Stimulated activated CD8-positive, alpha-beta memory T cell treated with anti-CD3 and anti-CD28 coated beads, Interleukin-7, amount 100 ng/mL, for 1 hour (primary cell): Measurements from ENCODE around the gene PIGL.
"Not testable (repeated sequence)": the region's sequence is repeated elsewhere in the genome, so short reads cannot be mapped to it uniquely, and the experiment has no call there.

Experiments used
- DNase-seq, 2 donors: peaks; one replicate each; pipeline ENCODE4 v3.0.0-alpha.2; 2020; ENCODE audit warnings: low read depth in 2 of 2

Gene PIGL

GRCh38 chr17:16306211-16306610 is 89.2 kb downstream of the PIGL start:
- no peak for DNase-seq

GRCh38 chr17:16312061-16312460 is 95.1 kb downstream of the PIGL start:
- not testable (repeated sequence) for DNase-seq

DNA sequence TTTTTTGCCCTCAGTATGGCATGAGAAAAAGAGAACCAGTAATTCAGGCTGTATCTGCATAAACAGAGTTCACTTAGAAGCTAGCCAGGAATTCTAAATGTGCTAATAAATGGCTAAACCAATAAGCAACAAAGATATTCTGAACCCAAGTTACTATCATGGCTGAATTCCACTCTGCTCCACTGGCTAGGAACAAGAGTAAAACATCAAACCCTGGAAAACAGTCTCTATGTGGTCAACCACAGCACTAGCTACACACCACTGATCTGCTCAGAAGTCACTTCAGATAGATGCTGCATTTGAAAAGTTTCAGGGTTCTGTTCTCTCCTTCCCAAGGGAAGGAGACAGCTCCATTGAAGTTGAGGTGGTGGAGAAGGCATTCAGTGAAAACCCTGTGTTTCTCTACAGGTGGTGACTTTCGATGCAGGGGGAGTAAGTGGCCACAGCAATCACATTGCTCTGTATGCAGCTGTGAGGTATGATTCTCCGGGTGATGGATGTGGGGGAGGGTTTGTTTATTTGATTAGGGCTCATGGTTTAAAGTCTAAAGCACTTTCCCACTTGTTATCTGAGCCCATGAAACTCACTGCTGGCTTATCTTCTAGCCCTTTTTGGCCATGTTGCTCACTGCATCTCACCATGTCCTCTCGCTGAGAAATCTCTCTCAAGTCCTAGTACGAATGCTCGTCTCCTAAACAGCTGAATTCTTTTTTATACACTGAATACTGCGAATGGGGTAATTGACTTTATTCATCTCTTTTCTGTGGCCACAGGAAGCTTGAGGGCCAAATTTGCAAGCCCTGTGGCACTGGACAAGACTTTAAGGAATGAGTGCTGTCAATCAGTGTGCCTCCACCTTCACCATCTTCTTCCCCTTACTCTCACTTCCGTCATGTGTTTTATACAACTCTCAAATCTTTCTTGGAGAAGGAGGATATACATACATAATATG is 96.4 kb downstream of the PIGL start:
- no peak for DNase-seq

DNA sequence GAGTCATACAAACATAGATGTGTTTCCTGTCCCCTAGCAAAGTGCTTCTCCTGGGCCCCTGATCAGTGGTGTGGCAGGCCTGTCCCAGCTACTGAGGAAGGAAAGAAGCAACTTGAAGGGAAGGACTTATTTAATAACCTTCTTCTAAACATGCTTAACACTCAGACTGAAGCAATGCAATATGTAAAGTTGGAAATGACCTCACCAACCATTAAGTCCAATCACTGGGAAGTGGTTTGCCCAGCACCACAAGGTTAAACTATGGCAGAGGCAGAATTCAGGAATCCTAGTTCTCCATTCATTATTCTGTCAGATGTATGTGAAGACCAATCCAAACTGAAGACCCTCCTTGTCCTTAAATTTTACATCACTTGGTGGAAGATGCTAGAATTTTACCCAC is 97.2 kb downstream of the PIGL start:
- no peak for DNase-seq

GRCh38 chr17:16314859-16315258 is 97.8 kb downstream of the PIGL start:
- no peak for DNase-seq

DNA sequence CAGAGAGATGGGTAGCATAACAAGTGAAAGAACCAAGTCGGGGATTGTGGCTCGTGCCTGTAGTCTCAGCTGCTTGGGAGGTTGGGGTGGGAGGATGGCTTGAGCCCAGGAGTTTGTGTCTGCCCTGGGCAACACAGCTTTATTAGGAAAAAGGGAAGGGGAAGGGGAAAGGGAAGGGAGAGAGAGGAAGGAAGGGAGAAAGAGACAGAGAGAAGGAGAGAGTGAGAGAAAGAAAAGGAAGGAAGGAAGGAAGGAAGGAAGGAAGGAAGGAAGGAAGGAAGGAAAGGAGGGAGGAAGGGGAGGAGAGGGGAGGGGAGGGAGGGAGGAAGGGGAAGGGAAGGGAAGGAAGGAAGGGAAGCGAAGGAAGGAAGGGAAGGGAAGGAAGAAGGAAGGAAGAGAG is 103.0 kb downstream of the PIGL start:
- DNase-seq: no peak

DNA sequence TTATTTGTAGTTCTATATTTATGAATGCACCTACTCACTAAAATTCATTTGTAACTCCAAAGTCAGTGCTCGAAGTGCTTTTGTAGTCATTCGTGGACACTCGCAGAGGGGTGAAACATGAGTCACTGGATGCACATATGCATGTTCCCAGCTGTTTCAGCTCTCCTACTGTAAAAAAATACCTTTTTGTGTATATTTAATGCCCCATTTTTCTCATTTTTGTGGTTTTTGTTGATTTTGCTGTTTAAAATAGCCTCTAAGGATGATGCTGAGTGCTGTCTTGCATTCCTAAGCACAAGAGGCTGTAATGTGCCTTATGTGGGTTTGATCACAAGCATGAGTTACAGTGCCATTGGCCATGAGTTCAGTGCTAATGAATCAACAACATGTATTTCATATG is 105.6 kb downstream of the PIGL start:
- DNase-seq: no peak

DNA sequence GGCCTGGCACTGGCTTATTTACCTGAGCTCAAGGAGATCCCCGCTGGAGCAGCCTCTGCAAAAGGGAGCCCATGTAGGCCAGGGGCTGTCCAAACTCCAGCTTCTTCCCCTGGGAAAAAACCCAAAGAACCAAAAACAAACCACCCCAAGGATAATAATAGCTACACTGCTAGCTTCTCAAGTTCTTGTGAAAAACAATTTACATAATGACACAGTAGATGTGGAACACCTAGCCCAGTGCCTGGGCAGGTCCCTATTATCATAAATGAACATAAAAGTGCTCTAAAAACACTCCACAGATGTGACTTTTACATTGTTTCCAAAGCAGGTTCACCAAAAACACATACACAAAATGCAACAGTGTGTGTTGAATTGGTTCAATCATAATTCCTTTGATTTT is 109.0 kb downstream of the PIGL start:
- no peak for DNase-seq

- DNase-seq: no peak
Measured at GRCh38 chr17:16327018-16327417, 110.0 kb downstream of the PIGL start.

DNA sequence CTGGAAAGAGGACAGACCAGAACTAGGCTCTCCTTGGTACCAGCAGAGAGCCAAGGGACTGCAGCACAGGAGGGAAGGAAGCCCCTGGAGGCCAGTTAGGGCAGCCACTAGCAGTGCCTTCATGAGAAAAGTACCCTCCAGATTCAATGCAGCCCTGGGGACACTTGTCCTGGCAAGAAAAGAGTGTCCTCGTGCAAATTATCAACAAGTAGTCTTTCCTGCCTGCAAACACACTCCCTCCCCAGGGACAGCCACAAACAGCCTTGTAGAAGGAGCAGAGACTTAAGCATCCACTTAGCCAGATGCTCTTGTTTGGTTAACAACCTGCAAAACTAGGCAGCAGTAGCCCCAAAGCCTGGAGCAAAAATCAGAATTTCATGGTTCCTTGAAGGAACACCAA is 112.0 kb downstream of the PIGL start:
- no peak for DNase-seq

- DNase-seq: no peak
Measured at GRCh38 chr17:16329519-16330271, 112.7 kb downstream of the PIGL start.

GRCh38 chr17:16338391-16338790 is 121.4 kb downstream of the PIGL start:
- DNase-seq: no peak

- DNase-seq: no peak
Measured at GRCh38 chr17:16339402-16339801, 122.4 kb downstream of the PIGL start.

DNA sequence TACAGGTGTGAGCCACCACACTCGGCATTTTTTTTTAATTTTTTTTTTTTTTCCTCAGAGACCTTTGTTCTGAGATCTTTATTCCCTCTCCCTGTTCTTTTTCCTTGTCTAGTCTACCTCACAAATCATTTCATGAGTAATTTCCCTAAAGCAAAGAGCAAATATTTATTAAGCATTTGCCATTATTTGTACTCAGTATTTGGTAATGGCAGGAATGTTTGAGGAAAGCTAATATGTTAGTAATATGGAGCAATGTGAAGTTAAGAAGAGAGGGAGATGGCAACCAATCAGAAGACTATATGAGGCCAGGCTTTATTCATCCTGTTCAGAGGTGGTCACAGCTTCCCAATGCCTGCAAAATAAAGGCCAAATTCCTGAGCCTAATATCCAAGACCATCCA is 122.9 kb downstream of the PIGL start:
- no peak for DNase-seq

- no peak for DNase-seq
Measured at GRCh38 chr17:16342979-16343378, 126.0 kb downstream of the PIGL start.

DNA sequence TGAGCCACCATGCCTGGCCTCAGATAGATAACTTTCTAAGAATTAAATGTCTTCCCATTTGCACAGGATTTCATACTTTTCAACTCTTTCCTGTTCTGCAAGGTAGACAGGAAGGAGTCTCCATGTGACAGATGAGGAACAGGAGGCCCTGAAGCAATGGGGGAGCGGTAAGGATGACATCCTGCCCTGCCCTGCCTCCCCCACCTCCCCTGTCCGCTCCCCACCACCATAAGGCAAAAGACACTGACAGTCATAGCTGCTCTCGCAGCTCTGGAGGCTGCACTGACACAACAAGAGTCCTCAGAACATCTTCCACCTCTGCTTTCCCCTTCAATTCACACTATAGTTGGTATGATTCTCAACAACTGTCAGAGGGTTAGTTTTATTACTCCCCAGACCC is 126.6 kb downstream of the PIGL start:
- DNase-seq: no peak

GRCh38 chr17:16345565-16345964 is 128.6 kb downstream of the PIGL start:
- DNase-seq: no peak

DNA sequence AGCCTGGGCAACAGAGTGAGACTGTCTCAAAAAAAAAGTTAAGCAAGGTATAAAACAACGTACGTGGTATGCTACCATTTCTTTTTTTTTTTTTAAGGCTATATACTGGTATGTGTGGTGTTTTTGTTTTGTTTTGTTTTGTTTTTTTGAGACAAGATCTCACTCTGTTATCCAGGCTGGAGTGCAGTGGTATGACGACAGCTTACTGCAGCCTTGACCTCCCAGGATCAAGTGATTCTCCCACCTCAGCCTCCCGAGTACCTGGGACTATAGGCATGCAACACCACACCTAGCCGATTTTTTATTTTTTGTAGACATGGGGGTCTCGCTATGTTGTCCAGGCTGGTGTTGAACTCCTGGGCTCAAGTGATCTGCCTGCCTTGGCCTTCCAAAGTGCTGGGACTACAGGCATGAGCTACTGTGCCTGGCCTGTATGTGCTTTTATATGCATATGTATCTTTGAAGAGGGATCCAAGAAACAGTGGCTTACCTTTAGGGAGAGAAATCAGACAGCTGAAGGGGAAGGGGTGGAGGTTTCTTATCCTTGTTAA is 129.8 kb downstream of the PIGL start:
- no peak for DNase-seq

- DNase-seq: no peak
Measured at GRCh38 chr17:16348586-16348985, 131.6 kb downstream of the PIGL start.

DNA sequence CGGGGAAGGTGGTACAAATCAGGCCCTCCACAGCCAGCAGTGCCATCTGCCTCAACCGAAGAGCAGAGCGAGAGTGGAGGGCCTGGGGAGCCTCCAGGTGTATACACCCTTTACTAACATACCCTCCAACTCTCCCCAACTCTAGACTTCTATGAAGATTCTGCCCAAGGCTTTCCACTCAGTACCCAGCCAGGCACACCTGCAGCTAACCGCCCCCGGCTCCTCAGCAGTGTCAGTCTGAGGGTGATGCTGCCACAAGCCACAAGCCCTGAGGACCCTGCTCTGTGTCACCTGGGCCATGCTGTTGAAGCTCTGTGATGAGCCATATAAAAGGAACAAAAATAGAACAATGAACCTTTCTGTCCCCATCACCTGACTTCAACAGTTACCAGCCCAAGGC is 132.4 kb downstream of the PIGL start:
- DNase-seq: no peak

DNA sequence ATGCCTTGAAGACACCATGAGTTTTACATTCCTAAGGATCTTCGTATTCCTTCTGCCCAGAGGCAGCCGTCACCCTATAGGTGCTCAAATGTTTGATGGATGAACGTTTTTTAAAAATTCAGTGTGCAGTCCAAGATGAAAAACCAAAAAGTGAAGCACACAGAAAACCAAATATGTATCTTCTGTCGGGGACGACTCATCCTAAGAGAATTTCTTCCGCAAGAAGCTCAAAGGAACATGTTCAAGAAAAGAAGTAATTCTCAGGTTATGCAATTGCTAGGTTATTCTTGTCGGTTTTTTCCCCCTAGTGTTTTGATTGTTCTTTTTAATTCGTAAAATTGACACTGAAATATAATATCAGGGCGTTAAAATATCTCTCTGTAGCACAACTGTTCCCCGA is 134.8 kb downstream of the PIGL start:
- no peak for DNase-seq

DNA sequence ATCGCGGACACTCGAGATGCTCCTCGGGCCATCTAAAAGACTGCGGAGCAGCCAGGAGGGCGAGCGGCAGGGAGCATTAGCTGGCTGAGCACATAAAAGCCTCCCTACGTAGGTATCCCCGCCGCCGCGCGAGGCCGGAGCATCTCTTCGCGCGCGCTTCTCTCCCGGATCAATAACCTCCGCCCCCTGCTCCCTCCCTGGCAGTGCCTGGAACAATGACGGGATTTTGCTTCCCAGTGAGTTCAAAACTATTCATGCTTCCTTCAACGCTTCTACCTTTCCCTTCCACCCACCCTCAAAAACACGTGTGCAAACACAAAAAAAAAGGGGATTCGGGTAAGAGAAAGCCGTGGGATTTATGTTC is 135.3 kb downstream of the PIGL start:
- DNase-seq: no peak
